Adrenal gland (tissue), 12 donors: ENCODE data around the gene MYNN. TPM values are rescaled to one million over a fixed set of nuclear protein-coding genes. Genes with fewer than 3 reads are reported as not detected.

Experiments
- DNase-seq, 7 donors: peaks; one replicate each; pipeline ENCODE4 v3.0.0-alpha.2; 2019 to 2020
- H3K27ac ChIP-seq, 5 donors: fragments of 200-600 bp; sonication (generic) in 4 of 5; 1 replicate in 3 of 5; 2 replicates in 2 of 5; pipeline versions ENCODE4 v1.5.1 to v1.8.0; 2016 to 2020; ENCODE audit warnings: mild to moderate bottlenecking in 1 of 5
- H3K27me3 ChIP-seq: fragments of 200-600 bp; 2 replicates; pipeline ENCODE4 v1.8.0; 2021
- H3K36me3 ChIP-seq, 2 donors: fragments of 200-600 bp; replicated peaks in 1 of 2; 1 replicate in 1 of 2; 2 replicates in 1 of 2; pipeline versions ENCODE4 v1.5.1 to v1.8.0; 2018 to 2022
- H3K4me1 ChIP-seq, 2 donors: fragments of 200-600 bp; replicated peaks in 1 of 2; 1 replicate in 1 of 2; 2 replicates in 1 of 2; pipeline versions ENCODE4 v1.5.1 to v1.8.0; 2018 to 2021
- H3K4me3 ChIP-seq, 4 donors: fragments of 200-600 bp; sonication (generic) in 3 of 4; one replicate each; pipeline ENCODE4 v1.5.1; 2016 to 2018
- H3K9me3 ChIP-seq, 3 donors: fragments of 200-600 bp; sonication (generic) in 1 of 3; replicated peaks in 1 of 3; 1 replicate in 2 of 3; 2 replicates in 1 of 3; pipeline versions ENCODE4 v1.5.1 to v1.8.0; 2016 to 2021
- POLR2A ChIP-seq, 2 donors: fragments of 450-650 bp; IDR thresholded peaks; one replicate each; pipeline ENCODE4 v1.6.1; 2017; ENCODE audit warnings: antibody characterized with exemption in 2 of 2, mild to moderate bottlenecking in 2 of 2, moderate library complexity in 1 of 2
- WGBS, 4 donors: extraction: QIAGEN DNeasy Blood & Tissue Kit in 2 of 4; methylation state at CpG; one replicate each; pipeline versions ENCODE4 v1.1.5 to v1.1.7; 2013 to 2017; 5-methylcytosine and 5-hydroxymethylcytosine counted together
- intact Hi-C, 2 donors: fragments of 100-400 bp; cut with DNase I; formaldehyde crosslinking; loops; one replicate each; pipeline versions ENCODE4 v1.14.1 to v1.15.0; 2022 to 2023
- polyA plus RNA-seq, 3 donors: library from polyadenylated mRNA; stranded (reverse); fragments of 200-250 nt in 2 of 3; fragments of 350-450 nt in 1 of 3; fragmentation: Illumina TruSeq in 1 of 3; extraction: RNeasy Lipid Tissue Mini Kit (QIAGEN cat#74804) in 1 of 3; gene quantifications; one replicate each; pipeline ENCODE4 v1.2.3, GENCODE V29; 2013 to 2014
- total RNA-seq, 9 donors: library from RNA; depleted of rRNA in 4 of 9; stranded (reverse); fragments of >200 nt in 4 of 9; fragments of 120-200 nt in 1 of 9; fragmentation: NEBNext Ultra II Directional in 1 of 9; extraction: Animal tissue kit (Norgen Biotek cat#: 25700) in 1 of 9; gene quantifications; one replicate each; pipeline versions ENCODE4 v1.1.0 to v1.2.4, GENCODE V29; 2013 to 2023
- TF ChIP-seq, protein P1 (sequence below), 6 experiments: fragments of 450-650 bp in 4 of 6; fragments of 200-600 bp in 2 of 6; sonication (generic) in 1 of 6; IDR thresholded peaks; 1 replicate in 5 of 6; 2 replicates in 1 of 6; pipeline versions ENCODE4 v1.5.1 to v1.8.0; 2016 to 2021; ENCODE audit warnings: antibody characterized with exemption in 6 of 6, mild to moderate bottlenecking in 2 of 6, moderate library complexity in 1 of 6
- donor health status: healthy with polysubstance abuse.
- donor health status: Bipolar disorder and iron deficiency.
- donor health status: DM: yes; HTN: yes; CAD: no.
- donor health status: DM: no; HTN: no; CAD: no.
- donor health status: DM: no; HTN: no; CAD: no.
- donor health status: DM: yes; HTN: yes; CAD: no.

Gene MYNN
- total and polyA plus RNA-seq, 12 donors, result 6.1 to 20.5 (median 11.0) TPM

DNA sequence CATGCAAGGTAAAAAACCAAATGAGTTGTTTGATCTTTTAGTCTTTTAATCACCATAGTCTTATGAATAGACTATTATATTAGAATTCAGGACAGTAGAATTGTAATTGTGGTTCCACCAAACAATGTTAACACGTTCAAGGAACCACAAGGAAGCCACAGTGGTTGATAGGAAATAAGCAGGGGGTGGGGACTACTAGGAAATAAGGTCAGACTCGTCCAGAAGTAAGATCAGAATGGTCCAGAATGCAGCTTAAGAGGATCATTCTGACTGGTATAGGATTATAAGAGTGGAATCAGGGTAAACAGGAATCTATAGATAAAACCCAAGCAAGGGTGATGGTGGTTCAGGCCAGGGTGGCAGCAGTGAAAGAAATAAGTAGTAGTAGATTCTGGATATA, 7.5 kb downstream of the MYNN start:
- Histone ChIP-seq H3K4me1 (peaks cover 0 to 10% of the 10 kb centered on the region in 2 donors), H3K4me3 (no peak overlapping the region), H3K9me3 (no peaks in the 10 kb centered on the region), H3K36me3 (peaks cover 0 to 76% of the 10 kb centered on the region in 2 donors), H3K27ac (no peak overlapping the region), H3K27me3 (no peaks in the 10 kb centered on the region)
- DNase-seq, result no peak
- intact Hi-C loops, result loop anchor here in 1 of 2 donors (10.0 kb wide), 1 partner anchor 194 kb away; no protein-coding TSS in a partner anchor
- WGBS, 4 donors, result 57 to 73% (median 64%) methylated on average over 2 of the region's 2 CpGs
- TF ChIP-seq, protein P1, sequence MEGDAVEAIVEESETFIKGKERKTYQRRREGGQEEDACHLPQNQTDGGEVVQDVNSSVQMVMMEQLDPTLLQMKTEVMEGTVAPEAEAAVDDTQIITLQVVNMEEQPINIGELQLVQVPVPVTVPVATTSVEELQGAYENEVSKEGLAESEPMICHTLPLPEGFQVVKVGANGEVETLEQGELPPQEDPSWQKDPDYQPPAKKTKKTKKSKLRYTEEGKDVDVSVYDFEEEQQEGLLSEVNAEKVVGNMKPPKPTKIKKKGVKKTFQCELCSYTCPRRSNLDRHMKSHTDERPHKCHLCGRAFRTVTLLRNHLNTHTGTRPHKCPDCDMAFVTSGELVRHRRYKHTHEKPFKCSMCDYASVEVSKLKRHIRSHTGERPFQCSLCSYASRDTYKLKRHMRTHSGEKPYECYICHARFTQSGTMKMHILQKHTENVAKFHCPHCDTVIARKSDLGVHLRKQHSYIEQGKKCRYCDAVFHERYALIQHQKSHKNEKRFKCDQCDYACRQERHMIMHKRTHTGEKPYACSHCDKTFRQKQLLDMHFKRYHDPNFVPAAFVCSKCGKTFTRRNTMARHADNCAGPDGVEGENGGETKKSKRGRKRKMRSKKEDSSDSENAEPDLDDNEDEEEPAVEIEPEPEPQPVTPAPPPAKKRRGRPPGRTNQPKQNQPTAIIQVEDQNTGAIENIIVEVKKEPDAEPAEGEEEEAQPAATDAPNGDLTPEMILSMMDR (IDR thresholded peaks at IDR 0.05), result no peak
- no peak for TF ChIP-seq POLR2A (IDR thresholded peaks at IDR 0.05)

DNA sequence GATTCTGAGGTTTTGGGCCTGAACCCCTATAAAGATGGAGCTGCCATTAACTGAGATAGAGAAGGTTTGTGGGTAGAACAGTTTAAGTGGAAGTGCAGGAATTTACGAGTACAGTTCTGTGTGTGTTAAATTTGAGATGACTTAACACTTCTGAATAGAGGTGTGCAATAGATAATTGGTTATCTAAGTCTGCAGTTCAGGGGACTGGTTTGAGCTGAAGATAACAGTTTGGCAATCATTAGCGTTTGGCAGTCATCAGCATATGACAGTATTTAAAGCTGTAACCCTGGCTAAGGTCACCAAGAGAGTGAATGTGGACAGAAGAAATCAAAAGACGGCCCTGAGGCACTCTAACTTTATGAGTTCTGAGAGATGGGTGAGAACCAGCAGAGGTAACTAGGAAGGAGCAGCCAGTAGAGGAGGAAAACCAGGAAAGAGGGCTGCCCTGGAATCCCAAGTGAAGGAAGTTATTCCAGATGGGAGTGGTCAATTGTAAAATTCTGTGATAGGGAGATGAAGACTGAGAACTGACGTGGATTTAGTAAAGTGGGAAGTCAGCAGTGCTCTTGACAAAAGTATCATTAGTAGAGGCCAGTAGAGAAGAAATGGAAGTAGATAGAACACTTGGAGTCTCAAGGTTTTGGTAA, 8.1 kb downstream of the MYNN start:
- WGBS, 4 donors, result 74 to 83% (median 81%) methylated on average over 4 of the region's 4 CpGs
- intact Hi-C loops, result loop anchor here in 1 of 2 donors (10.0 kb wide), 1 partner anchor 193 kb away; no protein-coding TSS in a partner anchor
- TF ChIP-seq POLR2A (IDR thresholded peaks at IDR 0.05), result no peak
- TF ChIP-seq, protein P1 (IDR thresholded peaks at IDR 0.05), result no peak

DNA sequence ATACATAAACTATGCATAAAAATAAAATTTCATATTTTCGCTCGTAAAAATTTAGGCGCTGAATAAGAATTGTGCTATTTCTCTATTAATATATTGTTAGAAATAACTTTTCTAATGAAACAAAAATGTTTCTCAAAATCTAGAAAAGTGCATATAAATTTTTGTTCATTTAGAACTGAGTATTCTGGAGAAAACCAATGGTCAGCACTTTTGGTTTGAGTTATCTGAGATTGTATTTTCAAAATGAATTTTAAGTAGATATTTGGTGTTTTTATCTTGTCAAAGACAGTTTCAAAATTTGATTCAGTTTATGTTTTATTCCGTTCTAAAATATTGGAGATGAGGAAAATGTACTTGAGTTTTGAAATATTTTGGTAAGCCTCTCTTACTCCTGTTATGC, 13.9 kb downstream of the MYNN start:
- Histone ChIP-seq H3K9me3 (no peaks in the 10 kb centered on the region), H3K4me1 (no peaks in the 10 kb centered on the region), H3K36me3 (peaks cover 0 to 59% of the 10 kb centered on the region in 2 donors), H3K27ac (no peak overlapping the region), H3K27me3 (no peaks in the 10 kb centered on the region), H3K4me3 (no peak overlapping the region)
- no peak for DNase-seq
- TF ChIP-seq, protein P1 (IDR thresholded peaks at IDR 0.05), result no peak
- no peak for TF ChIP-seq POLR2A (IDR thresholded peaks at IDR 0.05)
- intact Hi-C loops, result loop anchor here in 1 of 2 donors (10.0 kb wide), 1 partner anchor 188 kb away; no protein-coding TSS in a partner anchor
- WGBS, 4 donors, result 93 to 98% (median 97%) methylated on average over 4 of the region's 4 CpGs

More for the DNA sequence above, 8.1 kb downstream of the MYNN start:
- Histone ChIP-seq H3K27ac (no peak overlapping the region), H3K36me3 (peaks cover 0 to 82% of the 10 kb centered on the region in 2 donors), H3K9me3 (no peaks in the 10 kb centered on the region), H3K4me3 (no peak overlapping the region), H3K4me1 (peaks cover 0 to 6% of the 10 kb centered on the region in 2 donors), H3K27me3 (no peaks in the 10 kb centered on the region)
- no peak for DNase-seq

DNA sequence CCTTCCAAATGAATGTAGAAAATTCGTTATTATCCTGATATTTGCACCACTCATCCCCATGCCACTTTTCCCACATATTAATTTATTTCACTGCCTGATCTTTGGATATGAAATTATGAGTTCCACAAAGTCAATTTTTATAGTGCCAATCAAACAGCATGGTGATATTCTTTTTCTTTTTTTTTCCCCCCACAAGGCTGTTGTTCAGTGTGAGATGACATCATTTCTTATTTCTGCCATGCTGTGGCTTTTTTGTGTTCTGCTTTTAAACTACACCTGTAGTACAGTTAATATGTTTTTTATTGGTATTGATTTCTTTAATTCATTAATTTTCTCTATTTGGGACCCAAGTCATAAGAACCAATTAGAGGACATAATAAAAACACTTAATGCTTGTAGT, 14.6 kb downstream of the MYNN start:
- Histone ChIP-seq H3K27ac (no peak overlapping the region), H3K27me3 (no peaks in the 10 kb centered on the region), H3K4me1 (no peaks in the 10 kb centered on the region), H3K4me3 (no peak overlapping the region), H3K9me3 (no peaks in the 10 kb centered on the region), H3K36me3 (peaks cover 0 to 54% of the 10 kb centered on the region in 2 donors)
- intact Hi-C loops, result loop anchor here in 1 of 2 donors (10.0 kb wide), 1 partner anchor 187 kb away; no protein-coding TSS in a partner anchor
- 80 to 93% (median 89%) methylated on average over 1 of the region's 1 CpG for WGBS, 4 donors
- no peak for DNase-seq
- TF ChIP-seq, protein P1 (IDR thresholded peaks at IDR 0.05), result no peak
- TF ChIP-seq POLR2A (IDR thresholded peaks at IDR 0.05), result no peak
